ENCODE results near the gene GRIN3B. TPM values are rescaled to one million over a fixed set of nuclear protein-coding genes. Genes with fewer than 3 reads are reported as not detected.

The GRIN3B gene
- total and polyA plus RNA-seq, 2 of the 4 experiments (the other 2 are of a cell fraction), result under 0.01 to 0.91 TPM

- peak; percentile 49; the same call in 1 of the 2 replicates for TF ChIP-seq USF2 (IDR thresholded peaks at IDR 0.05; ENCODE audit: low read depth, low read length)
Observed at GRCh38 chr19:1039646-1040475, 39.6 kb downstream of the GRIN3B start, which contains the start of gene ABCA7 (continued).

Measured in IMR-90 (cell line).